Ishikawa (cell line): Measurements from ENCODE around the gene BLCAP.

Experiments used
- CEBPB ChIP-seq: IDR thresholded peaks from 2 replicates; pipeline ENCODE4 v1.6.1; 2012
- EP300 ChIP-seq: IDR thresholded peaks from 2 replicates; pipeline ENCODE4 v1.6.1; 2012; ENCODE audit warnings: borderline replicate concordance
- MAX ChIP-seq: IDR thresholded peaks from 2 replicates; pipeline ENCODE4 v1.6.1; 2012
- RAD21 ChIP-seq: IDR thresholded peaks from 2 replicates; pipeline ENCODE4 v1.6.1; 2012; ENCODE audit warnings: low read depth
- TAF1 ChIP-seq: IDR thresholded peaks from 2 replicates; pipeline ENCODE4 v1.6.1; 2012; ENCODE audit warnings: low read depth, mild to moderate bottlenecking
- TF ChIP-seq, protein P1 (sequence below): IDR thresholded peaks from 2 replicates; pipeline ENCODE4 v1.6.1; 2012; ENCODE audit warnings: low read depth, mild to moderate bottlenecking
- TF ChIP-seq, protein P2 (sequence below): IDR thresholded peaks from 2 replicates; pipeline ENCODE4 v1.6.1; 2012

GRCh38 chr20:37515876-37516275, 11.8 kb downstream of the BLCAP start:
- TF ChIP-seq CEBPB (no peak), RAD21 (no peak), EP300 (no peak), MAX (no peak), TAF1 (no peak)
- TF ChIP-seq, protein P1, sequence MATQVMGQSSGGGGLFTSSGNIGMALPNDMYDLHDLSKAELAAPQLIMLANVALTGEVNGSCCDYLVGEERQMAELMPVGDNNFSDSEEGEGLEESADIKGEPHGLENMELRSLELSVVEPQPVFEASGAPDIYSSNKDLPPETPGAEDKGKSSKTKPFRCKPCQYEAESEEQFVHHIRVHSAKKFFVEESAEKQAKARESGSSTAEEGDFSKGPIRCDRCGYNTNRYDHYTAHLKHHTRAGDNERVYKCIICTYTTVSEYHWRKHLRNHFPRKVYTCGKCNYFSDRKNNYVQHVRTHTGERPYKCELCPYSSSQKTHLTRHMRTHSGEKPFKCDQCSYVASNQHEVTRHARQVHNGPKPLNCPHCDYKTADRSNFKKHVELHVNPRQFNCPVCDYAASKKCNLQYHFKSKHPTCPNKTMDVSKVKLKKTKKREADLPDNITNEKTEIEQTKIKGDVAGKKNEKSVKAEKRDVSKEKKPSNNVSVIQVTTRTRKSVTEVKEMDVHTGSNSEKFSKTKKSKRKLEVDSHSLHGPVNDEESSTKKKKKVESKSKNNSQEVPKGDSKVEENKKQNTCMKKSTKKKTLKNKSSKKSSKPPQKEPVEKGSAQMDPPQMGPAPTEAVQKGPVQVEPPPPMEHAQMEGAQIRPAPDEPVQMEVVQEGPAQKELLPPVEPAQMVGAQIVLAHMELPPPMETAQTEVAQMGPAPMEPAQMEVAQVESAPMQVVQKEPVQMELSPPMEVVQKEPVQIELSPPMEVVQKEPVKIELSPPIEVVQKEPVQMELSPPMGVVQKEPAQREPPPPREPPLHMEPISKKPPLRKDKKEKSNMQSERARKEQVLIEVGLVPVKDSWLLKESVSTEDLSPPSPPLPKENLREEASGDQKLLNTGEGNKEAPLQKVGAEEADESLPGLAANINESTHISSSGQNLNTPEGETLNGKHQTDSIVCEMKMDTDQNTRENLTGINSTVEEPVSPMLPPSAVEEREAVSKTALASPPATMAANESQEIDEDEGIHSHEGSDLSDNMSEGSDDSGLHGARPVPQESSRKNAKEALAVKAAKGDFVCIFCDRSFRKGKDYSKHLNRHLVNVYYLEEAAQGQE: no peak
- TF ChIP-seq, protein P2, sequence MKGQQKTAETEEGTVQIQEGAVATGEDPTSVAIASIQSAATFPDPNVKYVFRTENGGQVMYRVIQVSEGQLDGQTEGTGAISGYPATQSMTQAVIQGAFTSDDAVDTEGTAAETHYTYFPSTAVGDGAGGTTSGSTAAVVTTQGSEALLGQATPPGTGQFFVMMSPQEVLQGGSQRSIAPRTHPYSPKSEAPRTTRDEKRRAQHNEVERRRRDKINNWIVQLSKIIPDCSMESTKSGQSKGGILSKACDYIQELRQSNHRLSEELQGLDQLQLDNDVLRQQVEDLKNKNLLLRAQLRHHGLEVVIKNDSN: no peak
